Central memory CD4-positive, alpha-beta T cell (primary cell): ENCODE results near the gene CAMKMT.

ENCODE experiments used
- DNase-seq: peaks from one replicate; pipeline ENCODE4 v3.0.0; 2022

Gene CAMKMT

DNA sequence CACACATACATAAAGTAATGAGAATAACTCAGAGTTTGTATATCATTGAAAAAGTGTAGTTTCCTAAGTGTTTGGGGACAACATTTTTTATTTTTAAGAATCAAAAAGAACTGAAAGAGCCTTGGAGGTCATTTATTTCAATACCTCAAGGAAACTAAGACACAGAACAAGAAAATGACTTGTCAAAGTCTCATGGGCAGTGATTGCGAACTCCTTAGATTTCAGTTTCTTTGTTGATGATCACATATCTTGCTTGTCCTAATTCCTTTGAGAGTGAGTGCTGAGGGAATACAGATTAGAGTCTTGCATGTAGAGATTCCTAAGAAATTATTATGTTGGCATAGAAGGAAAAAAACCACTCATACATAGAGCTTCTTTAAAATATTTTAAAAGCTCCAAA is 243.8 kb downstream of the CAMKMT start:
- no peak for DNase-seq

GRCh38 chr2:44612276-44612675 is 250.5 kb downstream of the CAMKMT start:
- DNase-seq, result no peak

- no peak for DNase-seq
Observed at GRCh38 chr2:44614940-44615339, 253.2 kb downstream of the CAMKMT start.

- DNase-seq, result no peak
Observed at GRCh38 chr2:44615950-44616518, 254.3 kb downstream of the CAMKMT start.

DNA sequence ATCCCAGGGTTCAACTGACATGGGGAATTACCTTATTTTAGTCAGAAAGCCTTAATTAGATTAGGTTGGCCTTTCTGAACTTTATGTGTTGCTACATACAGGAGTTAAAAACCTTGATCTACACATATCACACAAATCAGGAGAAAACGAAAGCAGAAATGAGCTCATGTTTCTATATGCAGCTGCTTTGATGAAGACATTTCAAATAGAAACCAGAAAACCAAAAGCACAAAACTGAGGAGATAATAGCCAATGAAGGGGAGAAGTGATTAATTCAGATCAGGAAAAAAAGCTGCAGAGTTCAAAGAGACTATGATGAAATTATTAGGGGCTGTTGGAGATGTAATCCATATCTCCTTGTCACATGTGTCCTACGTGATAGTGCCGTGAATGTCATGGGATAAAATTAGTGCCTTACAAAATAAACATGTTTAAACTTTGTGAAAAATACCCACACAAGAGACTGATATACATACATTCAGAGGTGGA is 255.0 kb downstream of the CAMKMT start:
- no peak for DNase-seq

GRCh38 chr2:44618251-44619023 is 256.7 kb downstream of the CAMKMT start:
- no peak for DNase-seq

GRCh38 chr2:44620189-44620990 is 258.6 kb downstream of the CAMKMT start:
- DNase-seq, result no peak

- DNase-seq, result no peak
Observed at GRCh38 chr2:44623622-44624351, 262.0 kb downstream of the CAMKMT start.

DNA sequence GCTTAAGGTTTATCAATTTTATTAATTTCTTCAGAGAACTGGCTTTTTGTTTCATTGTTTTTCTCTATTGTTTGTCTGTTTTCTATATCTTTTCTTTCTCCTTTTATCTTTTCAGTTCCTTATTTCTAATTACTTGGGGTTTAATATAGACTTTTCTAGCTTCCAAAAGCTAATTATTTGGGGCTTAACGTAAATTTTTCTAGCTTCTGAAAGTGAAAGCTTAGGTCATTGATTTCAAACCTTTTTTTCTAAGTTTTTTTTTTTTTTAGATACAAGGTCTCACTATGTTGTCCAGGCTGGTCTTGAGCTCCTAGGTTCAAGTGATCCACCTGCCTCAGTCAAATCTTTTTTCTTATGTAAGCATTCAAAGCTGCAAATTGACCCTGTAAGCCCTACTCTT is 266.6 kb downstream of the CAMKMT start:
- no peak for DNase-seq

GRCh38 chr2:44632931-44633689 is 271.4 kb downstream of the CAMKMT start:
- DNase-seq, result no peak

DNA sequence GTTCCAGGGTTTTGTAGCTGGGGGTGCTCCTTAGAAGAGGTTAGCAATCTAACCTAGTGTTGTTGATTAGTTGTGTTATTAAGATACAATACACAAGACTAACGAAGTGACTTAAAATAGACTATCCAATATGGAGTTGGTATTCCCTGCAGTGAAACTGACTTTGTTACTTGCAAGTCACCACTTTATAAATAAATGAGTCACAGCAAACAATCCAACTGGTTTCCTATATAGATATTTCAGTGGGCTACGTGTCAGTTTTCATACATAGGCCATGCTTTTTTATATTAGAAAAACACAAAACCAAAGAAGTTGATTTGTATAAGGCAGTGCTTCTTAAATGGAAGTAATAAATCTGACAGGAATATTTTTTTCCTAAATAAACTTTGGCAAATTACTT is 274.0 kb downstream of the CAMKMT start:
- DNase-seq, result no peak

DNA sequence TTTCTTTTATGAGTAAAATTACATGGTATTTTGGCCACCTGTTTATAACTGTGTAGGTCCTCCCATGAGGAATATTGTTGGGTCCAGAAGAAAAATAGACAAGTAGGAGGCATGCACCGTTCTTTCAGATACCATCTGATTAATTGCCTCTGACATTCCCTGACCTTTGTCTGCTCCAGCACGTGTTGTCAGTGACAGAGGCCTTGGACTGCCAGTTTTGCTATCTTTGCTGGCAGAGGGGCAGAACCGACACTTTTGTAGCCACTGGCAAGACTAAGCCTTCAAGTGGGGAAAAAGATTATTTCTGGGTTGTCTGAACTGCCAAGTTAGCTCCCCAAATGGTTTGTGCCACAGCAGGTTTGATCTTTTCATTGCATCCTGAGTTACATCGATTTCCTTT is 276.9 kb downstream of the CAMKMT start:
- DNase-seq, result no peak

- DNase-seq, result no peak
Observed at GRCh38 chr2:44639399-44639798, 277.7 kb downstream of the CAMKMT start.

DNA sequence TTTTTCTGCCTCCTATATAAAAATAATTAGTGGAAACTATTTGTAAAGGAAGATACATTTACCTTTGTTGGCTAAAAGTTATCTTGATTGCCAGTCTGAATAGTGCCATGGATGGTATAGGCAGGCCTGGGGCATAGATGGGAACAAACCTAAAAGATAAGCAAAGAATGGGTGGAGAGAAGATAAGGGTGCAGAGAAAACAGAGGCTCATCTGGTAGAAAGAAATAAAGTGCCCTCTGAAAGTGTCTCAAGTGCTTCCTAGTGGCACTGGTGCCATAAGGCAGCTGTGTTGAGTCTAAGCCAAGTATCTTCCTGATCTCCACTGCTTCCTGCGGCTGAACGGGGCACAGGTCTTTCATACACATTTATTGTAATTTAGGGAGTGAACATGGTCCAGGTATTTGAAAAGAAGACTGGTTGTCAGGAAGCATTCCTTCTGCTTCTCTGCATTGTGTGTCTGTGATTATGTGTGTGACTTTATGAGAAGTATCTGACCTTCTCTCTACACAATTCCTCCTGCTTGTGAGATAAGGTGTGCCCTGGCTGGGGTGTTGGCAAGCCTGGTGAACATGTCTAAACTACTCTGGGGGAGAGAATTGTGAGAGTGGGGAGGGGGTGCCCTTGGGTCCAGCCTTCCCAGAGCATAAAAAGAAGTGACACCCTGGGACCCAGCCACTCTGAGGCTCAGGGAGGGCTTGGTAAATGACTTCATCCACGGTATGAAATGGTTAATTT is 280.5 kb downstream of the CAMKMT start:
- DNase-seq, result no peak

GRCh38 chr2:44645937-44646336 is 284.2 kb downstream of the CAMKMT start:
- DNase-seq, result no peak

DNA sequence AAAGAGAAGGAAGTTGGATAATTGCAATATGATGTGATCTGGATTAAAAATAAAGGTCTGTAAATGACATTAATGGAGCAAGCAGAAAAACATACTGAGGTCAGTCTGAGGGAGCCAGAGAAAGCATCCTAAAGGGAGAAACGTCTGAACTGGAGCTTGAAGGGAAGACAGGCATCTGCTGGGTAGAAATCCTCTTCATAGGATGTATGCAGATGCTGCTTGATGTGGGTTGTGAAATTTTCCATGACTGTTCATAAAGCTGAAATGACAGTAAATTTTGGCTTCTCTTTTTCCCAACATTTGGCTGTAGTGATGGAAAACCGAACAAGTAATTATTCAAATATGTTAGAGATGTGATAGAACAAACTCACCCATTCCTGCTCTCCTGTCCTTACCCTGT is 287.6 kb downstream of the CAMKMT start:
- DNase-seq, result no peak

DNA sequence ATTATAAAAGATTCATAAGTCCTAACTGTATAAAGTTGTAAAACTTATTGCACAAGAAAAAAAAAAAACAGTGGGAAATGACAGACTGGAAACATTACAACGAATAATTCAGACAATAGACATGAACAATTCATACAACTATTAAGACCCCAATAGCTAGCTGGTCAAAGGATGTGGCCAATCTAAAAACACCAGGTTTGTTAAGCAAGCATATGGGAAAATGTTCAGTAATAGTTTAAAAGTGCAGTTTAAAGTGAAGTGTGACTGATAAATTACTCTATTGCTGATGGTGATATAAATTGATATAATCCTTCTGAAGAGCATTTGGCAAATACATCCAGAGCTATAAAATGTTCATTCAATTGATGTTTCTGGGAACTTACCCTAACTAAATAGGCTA is 289.0 kb downstream of the CAMKMT start:
- no peak for DNase-seq

DNA sequence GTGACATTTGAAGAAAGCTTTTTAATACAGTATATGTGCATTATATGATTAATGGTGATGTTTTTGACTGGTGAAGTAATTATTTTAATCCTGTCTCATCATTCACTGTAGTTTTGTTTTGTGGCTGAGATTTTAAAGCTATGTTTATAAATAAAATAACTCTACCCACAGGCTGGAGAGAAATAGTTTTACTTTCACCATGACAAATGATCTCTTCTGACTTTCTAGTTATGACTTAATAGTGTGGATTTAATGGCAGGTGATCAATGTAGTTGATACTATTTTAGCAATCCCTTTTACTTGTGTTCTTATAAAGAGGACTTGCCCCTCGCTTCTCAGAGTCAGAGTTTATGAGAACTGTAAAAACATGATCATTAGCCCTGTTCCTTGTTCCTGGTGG is 290.2 kb downstream of the CAMKMT start:
- no peak for DNase-seq

DNA sequence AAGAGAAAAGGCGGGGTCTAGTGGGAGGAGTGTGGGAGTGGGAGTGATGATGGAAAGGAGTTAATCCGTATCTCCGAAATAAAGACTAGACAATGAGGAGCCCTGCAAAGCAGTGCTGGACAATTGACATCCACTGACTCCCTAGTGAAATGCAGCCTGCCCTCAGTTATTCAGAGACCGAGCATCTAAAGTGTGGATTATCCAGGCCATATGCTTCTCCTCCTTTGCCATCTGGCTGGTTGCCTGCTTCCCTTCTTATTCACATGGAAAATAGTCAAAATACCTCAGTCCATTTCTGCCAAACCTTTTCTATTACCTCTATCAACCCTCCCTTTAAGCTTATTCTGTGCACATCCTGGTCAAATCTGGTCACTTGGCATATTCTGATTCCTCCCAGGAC is 291.0 kb downstream of the CAMKMT start:
- DNase-seq, result no peak

- no peak for DNase-seq
Observed at GRCh38 chr2:44655401-44655864, 293.7 kb downstream of the CAMKMT start.

DNA sequence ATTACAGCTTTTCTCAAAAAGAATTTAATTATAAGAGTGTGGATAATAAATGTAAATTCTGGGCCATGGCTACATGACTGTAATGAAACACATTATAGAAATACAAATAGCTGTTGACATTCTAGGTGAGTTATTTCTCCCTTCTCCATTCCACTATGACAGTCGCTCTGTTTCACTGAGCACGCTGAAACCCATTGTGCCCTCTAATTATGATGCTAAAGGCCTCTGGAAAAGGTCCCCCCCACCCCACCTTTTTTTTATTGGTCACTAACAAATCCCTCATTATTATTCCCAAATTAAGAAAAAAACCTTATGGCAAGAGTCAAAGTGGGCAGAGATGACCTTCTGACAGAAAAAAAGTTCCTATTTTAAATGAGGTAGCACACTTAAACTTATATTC is 294.7 kb downstream of the CAMKMT start:
- no peak for DNase-seq
